NCI-H2171 treated with DMSO at 0.1 percent for 48 hours (cell line): ENCODE data around the gene TBC1D1.

Experiments
- DNase-seq: peaks from one replicate; lab custom pipeline; 2025; lab: John Stamatoyannopoulos, UW

TBC1D1 gene

GRCh38 chr4:37994569-37994968, 103.7 kb downstream of the TBC1D1 start:
- no peak for DNase-seq

GRCh38 chr4:37995299-37995821, 104.5 kb downstream of the TBC1D1 start:
- no peak for DNase-seq

- no peak for DNase-seq
Observed at GRCh38 chr4:37995981-37996775, 105.3 kb downstream of the TBC1D1 start.

GRCh38 chr4:37998226-37998625, 107.3 kb downstream of the TBC1D1 start:
- DNase-seq, result no peak

- DNase-seq, result no peak
Observed at GRCh38 chr4:37999000-37999716, 108.3 kb downstream of the TBC1D1 start.

- DNase-seq, result no peak
Observed at GRCh38 chr4:37999965-38000364, 109.1 kb downstream of the TBC1D1 start.

- no peak for DNase-seq
Observed at GRCh38 chr4:38001927-38002326, 111.0 kb downstream of the TBC1D1 start.

- no peak for DNase-seq
Observed at GRCh38 chr4:38002451-38003071, 111.7 kb downstream of the TBC1D1 start.

- no peak for DNase-seq
Observed at GRCh38 chr4:38003102-38003501, 112.2 kb downstream of the TBC1D1 start.

GRCh38 chr4:38003628-38004027, 112.7 kb downstream of the TBC1D1 start:
- DNase-seq, result no peak

- no peak for DNase-seq
Observed at GRCh38 chr4:38004062-38004461, 113.2 kb downstream of the TBC1D1 start.

GRCh38 chr4:38004887-38005286, 114.0 kb downstream of the TBC1D1 start:
- no peak for DNase-seq

- no peak for DNase-seq
Observed at GRCh38 chr4:38005637-38006036, 114.8 kb downstream of the TBC1D1 start.

GRCh38 chr4:38007645-38008044, 116.8 kb downstream of the TBC1D1 start:
- no peak for DNase-seq

- DNase-seq, result peak; percentile 35
Observed at GRCh38 chr4:38008571-38009021, 117.7 kb downstream of the TBC1D1 start.

- no peak for DNase-seq
Observed at GRCh38 chr4:38009421-38009820, 118.5 kb downstream of the TBC1D1 start.

- no peak for DNase-seq
Observed at GRCh38 chr4:38009949-38010348, 119.1 kb downstream of the TBC1D1 start.

- no peak for DNase-seq
Observed at GRCh38 chr4:38011511-38012162, 120.8 kb downstream of the TBC1D1 start.

- DNase-seq, result no peak
Observed at GRCh38 chr4:38013461-38014366, 122.8 kb downstream of the TBC1D1 start.

- no peak for DNase-seq
Observed at GRCh38 chr4:38014421-38014852, 123.6 kb downstream of the TBC1D1 start.
